B cell (primary cell): Measurements from ENCODE around the gene CDC42BPG. TPM values are rescaled to one million over a fixed set of nuclear protein-coding genes. Genes with fewer than 3 reads are reported as not detected.

Source experiments
- ATAC-seq: fragments of 200-7000 bp; cut with Tn5 transposase; one replicate; pipeline ENCODE4 v1.10.0; 2021; ENCODE audit warnings: low read depth, mild to moderate bottlenecking, moderate number of reproducible peaks, moderate library complexity
- CTCF ChIA-PET: fragments of 350-600 bp; sonication (Branson Sonifier 250); formaldehyde crosslinking; loops from one replicate; lab custom pipeline; 2021; ENCODE audit warnings: antibody characterized with exemption, inconsistent platforms; lab: Charles Lee
- POLR2A ChIA-PET: fragments of 350-600 bp; sonication (Branson Sonifier 250); formaldehyde crosslinking; loops from one replicate; lab custom pipeline; 2021; ENCODE audit warnings: antibody characterized with exemption; lab: Charles Lee
- DNase-seq: peaks from one replicate; pipeline ENCODE4 v3.0.0; 2013
- H2AFZ ChIP-seq: 2 replicates; pipeline ENCODE4 v1.6.1; 2012; ENCODE audit warnings: mild to moderate bottlenecking, low read depth, low read length; ENCODE audit not compliant: insufficient read depth, poor library complexity, severe bottlenecking
- H3K27ac ChIP-seq, 2 donors: 1 replicate in 1 of 2; 2 replicates in 1 of 2; pipeline ENCODE4 v1.5.1; 2012 to 2013; ENCODE audit warnings: low read length in 2 of 2, mild to moderate bottlenecking in 2 of 2, moderate library complexity in 1 of 2
- H3K27me3 ChIP-seq, 4 experiments: fragments of 200-600 bp in 1 of 4; sonication (generic) in 1 of 4; replicated peaks in 1 of 4; 1 replicate in 2 of 4; 2 replicates in 2 of 4; pipeline versions ENCODE4 v1.6.1 to v1.7.0; 2013 to 2016; ENCODE audit warnings: low read length in 3 of 4, mild to moderate bottlenecking in 2 of 4, mixed read lengths in 1 of 4, moderate library complexity in 1 of 4; ENCODE audit not compliant: insufficient read depth in 4 of 4, control insufficient read depth in 3 of 4; ENCODE audit errors: control extremely low read depth in 1 of 4
- H3K36me3 ChIP-seq, 2 experiments: replicated peaks in 1 of 2; 1 replicate in 1 of 2; 2 replicates in 1 of 2; pipeline versions ENCODE4 v1.6.1 to v1.7.1; 2013; ENCODE audit warnings: low read length in 1 of 2; ENCODE audit not compliant: insufficient read depth in 2 of 2, control insufficient read depth in 1 of 2; ENCODE audit errors: control extremely low read depth in 1 of 2, extremely low read depth in 1 of 2
- H3K4me1 ChIP-seq, 2 donors: fragments of 200-600 bp in 1 of 2; sonication (generic) in 1 of 2; 1 replicate in 1 of 2; 2 replicates in 1 of 2; pipeline versions ENCODE4 v1.5.1 to v1.6.1; 2013 to 2017; ENCODE audit warnings: low read length in 2 of 2; ENCODE audit not compliant: control insufficient read depth in 2 of 2, insufficient read depth in 2 of 2
- H3K4me2 ChIP-seq: replicated peaks from 2 replicates; pipeline ENCODE3; 2012; ENCODE audit warnings: mild to moderate bottlenecking, low read depth, low read length; ENCODE audit not compliant: poor library complexity, severe bottlenecking
- H3K4me3 ChIP-seq, 5 experiments: fragments of 200-600 bp in 1 of 5; sonication (generic) in 1 of 5; 1 replicate in 3 of 5; 2 replicates in 2 of 5; pipeline versions ENCODE4 v1.5.1 to v1.7.0; 2011 to 2016; ENCODE audit warnings: low read length in 4 of 5, mild to moderate bottlenecking in 4 of 5, low read depth in 2 of 5, control low read depth in 1 of 5, moderate library complexity in 1 of 5; ENCODE audit not compliant: insufficient read depth in 1 of 5; ENCODE audit errors: control extremely low read depth in 1 of 5, extremely low read depth in 1 of 5
- H3K79me2 ChIP-seq: fragments of 200-600 bp; sonication (generic); one replicate; pipeline ENCODE4 v1.6.0; 2016; ENCODE audit warnings: low read length; ENCODE audit not compliant: control insufficient read depth, insufficient read depth
- H3K9ac ChIP-seq: fragments of 200-600 bp; sonication (generic); 2 replicates; pipeline ENCODE4 v1.6.1; 2017; ENCODE audit warnings: mild to moderate bottlenecking, low read length, moderate library complexity
- H3K9me3 ChIP-seq, 3 donors: one replicate each; pipeline versions ENCODE4 v1.6.1 to v1.7.1; 2013; ENCODE audit warnings: low read length in 2 of 3; ENCODE audit not compliant: control insufficient read depth in 2 of 3, insufficient read depth in 1 of 3; ENCODE audit errors: control extremely low read depth in 1 of 3
- H4K20me1 ChIP-seq: 2 replicates; pipeline ENCODE4 v1.6.0; 2012; ENCODE audit warnings: mild to moderate bottlenecking, low read length; ENCODE audit not compliant: insufficient read depth, control insufficient read depth, poor library complexity, severe bottlenecking
- H3K27ac Mint-ChIP-seq: one replicate; pipeline ENCODE4 v1.8.0; 2021; ENCODE audit warnings: mixed read lengths
- H3K27me3 Mint-ChIP-seq: one replicate; pipeline ENCODE4 v1.8.0; 2021; ENCODE audit warnings: mixed read lengths
- H3K4me1 Mint-ChIP-seq: one replicate; pipeline ENCODE4 v1.8.0; 2021; ENCODE audit warnings: mixed read lengths
- H3K4me3 Mint-ChIP-seq: one replicate; pipeline ENCODE4 v1.8.0; 2021; ENCODE audit warnings: mixed read lengths
- H3K9me3 Mint-ChIP-seq: one replicate; pipeline ENCODE4 v1.8.0; 2022; ENCODE audit warnings: mixed read lengths; ENCODE audit not compliant: insufficient read depth
- CTCF ChIP-seq: fragments of 200-600 bp; IDR thresholded peaks from one replicate; pipeline ENCODE4 v1.8.0; 2022; ENCODE audit warnings: antibody characterized with exemption, mild to moderate bottlenecking
- EZH2 ChIP-seq: IDR thresholded peaks from 2 replicates; pipeline ENCODE4 v1.6.1; 2012; ENCODE audit warnings: borderline replicate concordance, low read depth, mild to moderate bottlenecking, moderate library complexity, low read length; ENCODE audit not compliant: insufficient read depth, poor library complexity, severe bottlenecking
- WGBS: methylation state at CpG from one replicate; pipeline ENCODE4 v1.1.5; 2013; ENCODE audit warnings: missing lambda C conversion rate; ENCODE audit not compliant: insufficient coverage; 5-methylcytosine and 5-hydroxymethylcytosine counted together
- intact Hi-C: fragments of 100-400 bp; cut with micrococcal nuclease; formaldehyde crosslinking; loops from one replicate; pipeline ENCODE4 v1.10.0; 2022
- polyA plus RNA-seq: library from polyadenylated mRNA; depleted of rRNA; stranded (reverse); fragments of >200 nt; gene quantifications from 2 replicates; pipeline ENCODE4 v1.2.3, GENCODE V29; 2012
- total RNA-seq, 2 donors: library from RNA; stranded (reverse); fragments of 120-200 nt in 1 of 2; gene quantifications; 1 replicate in 1 of 2; 2 replicates in 1 of 2; pipeline versions ENCODE4 v1.2.3 to v1.2.4, GENCODE V29; 2013 to 2022

CDC42BPG gene
- total and polyA plus RNA-seq, 2 donors (not counting 1 experiment from before 2014, with no cell fraction given), result 3.7 to 8.7 TPM

- Histone ChIP-seq H3K4me3 (peak overlapping the region in 3 of 5 experiments; percentile 25 to 40 (median 28)), H3K4me2 (peak overlapping the region; percentile 73), H3K9me3 (peaks cover 0 to 8% (median 0%) of the 10 kb centered on the region in 3 donors), H2AFZ (no peak overlapping the region), H3K27me3 (no peaks in the 10 kb centered on the region), H3K27ac (peak overlapping the region; percentile 74 to 87), H3K36me3 (peaks cover 0 to 44% of the 10 kb centered on the region in 2 experiments), H3K4me1 (peaks cover 93 to 99% of the 10 kb centered on the region in 2 donors), H3K79me2 (peaks cover 100% of the 10 kb centered on the region), H3K9ac (peak overlapping the region; percentile 57), H4K20me1 (peaks cover 47% of the 10 kb centered on the region)
- WGBS, result 45% methylated on average over 12 of the region's 18 CpGs
- no peak for ATAC-seq
- Mint-ChIP-seq H3K4me1 (peaks cover 90% of the 10 kb centered on the region), H3K27ac (peak overlapping the region; percentile 90), H3K27me3 (no peaks in the 10 kb centered on the region), H3K4me3 (peak overlapping the region; percentile 77), H3K9me3 (no peaks in the 10 kb centered on the region)
- POLR2A ChIA-PET, result interaction anchor here (0.6 to 10.5 kb wide), 9 partner anchors 8 to 633 kb away, joined by 3 to 150 read pairs (median 5); partner anchors contain the start of genes EHD1 and SF1
- TF ChIP-seq EZH2 (no peak), CTCF (no peak)
- CTCF ChIA-PET, result interaction anchor here (0.6 to 29.2 kb wide), 4 partner anchors 14 to 258 kb away, joined by 3 to 1254 read pairs (median 173); partner anchors contain the start of genes CDC42BPG and EHD1
- peak; percentile 43 for DNase-seq
- intact Hi-C loops, result loop anchor here (1.0 kb wide), 2 partner anchors 13 to 14 kb away; partner anchors contain the start of gene EHD1
Measured at GRCh38 chr11:64864473-64865285, 20.2 kb upstream of the CDC42BPG start.
